Right lobe of liver (tissue), 6 donors: ENCODE results near the gene VRK1. TPM values are rescaled to one million over a fixed set of nuclear protein-coding genes. Genes with fewer than 3 reads are reported as not detected.

Experiments
- ATAC-seq, 4 donors: fragments of 200-7000 bp; cut with Tn5 transposase; one replicate each; pipeline ENCODE4 v1.9.1; 2020; ENCODE audit warnings: mild to moderate bottlenecking in 4 of 4, moderate library complexity in 4 of 4
- DNase-seq, 3 donors: peaks; one replicate each; pipeline ENCODE4 v3.0.0-alpha.2; 2020
- H3K27ac ChIP-seq, 3 donors: fragments of 200-600 bp; one replicate each; pipeline ENCODE4 v1.8.0; 2022
- H3K27me3 ChIP-seq, 2 donors: fragments of 200-600 bp; one replicate each; pipeline ENCODE4 v1.8.0; 2022
- H3K36me3 ChIP-seq, 4 donors: fragments of 200-600 bp; sonication (generic) in 1 of 4; one replicate each; pipeline versions ENCODE4 v1.5.1 to v1.8.0; 2017 to 2022; ENCODE audit warnings: control low read depth in 1 of 4
- H3K4me1 ChIP-seq, 4 donors: fragments of 200-600 bp; sonication (generic) in 1 of 4; one replicate each; pipeline versions ENCODE4 v1.5.1 to v1.8.0; 2017 to 2022; ENCODE audit warnings: control low read depth in 1 of 4
- H3K4me3 ChIP-seq, 3 donors: fragments of 200-600 bp; one replicate each; pipeline ENCODE4 v1.8.0; 2022
- H3K9me3 ChIP-seq, 4 donors: fragments of 200-600 bp; sonication (generic) in 1 of 4; one replicate each; pipeline versions ENCODE4 v1.5.1 to v1.8.0; 2017 to 2022; ENCODE audit warnings: control low read depth in 1 of 4
- POLR2A ChIP-seq: fragments of 450-650 bp; IDR thresholded peaks from one replicate; pipeline ENCODE4 v1.6.1; 2017; ENCODE audit warnings: antibody characterized with exemption, mild to moderate bottlenecking
- WGBS: methylation state at CpG from one replicate; pipeline ENCODE4 v1.1.6; 2018; ENCODE audit warnings: low coverage, low lambda C conversion rate; ENCODE audit not compliant: insufficient coverage; ENCODE audit errors: missing lambda C conversion rate; 5-methylcytosine and 5-hydroxymethylcytosine counted together
- intact Hi-C, 2 donors: fragments of 100-400 bp; cut with DNase I; formaldehyde crosslinking; loops; one replicate each; pipeline versions ENCODE4 v1.11.2 to v1.14.1; 2022
- total RNA-seq, 6 experiments: library from RNA; depleted of rRNA in 2 of 6; stranded (reverse); fragments of >200 nt in 2 of 6; fragmentation: NEBNext Ultra II Directional in 3 of 6; extraction: Animal tissue kit (Norgen Biotek cat#: 25700) in 3 of 6; gene quantifications; one replicate each; pipeline versions ENCODE4 v1.1.0 to v1.2.4, GENCODE V29; 2016 to 2023
- TF ChIP-seq, protein P1 (sequence below), 4 donors: fragments of 200-600 bp in 3 of 4; fragments of 450-650 bp in 1 of 4; IDR thresholded peaks; one replicate each; pipeline versions ENCODE4 v1.5.1 to v1.8.0; 2016 to 2022; ENCODE audit warnings: antibody characterized with exemption in 4 of 4, mild to moderate bottlenecking in 2 of 4
- donor health status: DM: no; HTN: yes; CAD: no.
- donor health status: DM: no; HTN: no; CAD: no.
- donor health status: DM: no; HTN: no; CAD: no.
- donor health status: DM: no; HTN: yes; CAD: no.
- donor health status: DM: no; HTN: yes; CAD: no.

The VRK1 gene
- total RNA-seq, 6 experiments from 2014 or later = 1.8 to 6.9 (median 3.8) TPM

DNA sequence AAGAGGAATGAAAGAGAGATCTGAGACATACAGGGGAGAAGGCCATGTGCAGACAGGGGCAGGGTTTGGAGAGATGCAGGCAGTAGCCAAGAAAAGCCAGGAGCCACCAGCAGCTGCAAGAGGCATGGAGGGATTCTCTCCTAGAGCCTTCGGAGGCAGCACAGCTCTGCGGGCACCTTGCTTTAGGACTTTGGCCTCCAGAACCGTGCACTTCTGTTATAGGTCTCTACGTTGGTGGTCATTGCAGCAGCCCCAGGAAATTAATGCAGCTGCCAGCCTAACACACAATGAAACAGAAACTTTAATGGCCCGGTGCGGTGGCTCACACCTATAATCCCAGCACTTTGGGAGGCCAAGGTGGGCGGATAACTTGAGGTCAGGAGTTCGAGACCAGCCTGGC, 14.7 kb upstream of the VRK1 start:
- Histone ChIP-seq H3K27me3 (no peaks in the 10 kb centered on the region), H3K4me1 (no peaks in the 10 kb centered on the region), H3K36me3 (no peaks in the 10 kb centered on the region), H3K4me3 (no peak overlapping the region), H3K27ac (no peak overlapping the region), H3K9me3 (no peaks in the 10 kb centered on the region)
- no peak for ATAC-seq
- TF ChIP-seq, protein P1, sequence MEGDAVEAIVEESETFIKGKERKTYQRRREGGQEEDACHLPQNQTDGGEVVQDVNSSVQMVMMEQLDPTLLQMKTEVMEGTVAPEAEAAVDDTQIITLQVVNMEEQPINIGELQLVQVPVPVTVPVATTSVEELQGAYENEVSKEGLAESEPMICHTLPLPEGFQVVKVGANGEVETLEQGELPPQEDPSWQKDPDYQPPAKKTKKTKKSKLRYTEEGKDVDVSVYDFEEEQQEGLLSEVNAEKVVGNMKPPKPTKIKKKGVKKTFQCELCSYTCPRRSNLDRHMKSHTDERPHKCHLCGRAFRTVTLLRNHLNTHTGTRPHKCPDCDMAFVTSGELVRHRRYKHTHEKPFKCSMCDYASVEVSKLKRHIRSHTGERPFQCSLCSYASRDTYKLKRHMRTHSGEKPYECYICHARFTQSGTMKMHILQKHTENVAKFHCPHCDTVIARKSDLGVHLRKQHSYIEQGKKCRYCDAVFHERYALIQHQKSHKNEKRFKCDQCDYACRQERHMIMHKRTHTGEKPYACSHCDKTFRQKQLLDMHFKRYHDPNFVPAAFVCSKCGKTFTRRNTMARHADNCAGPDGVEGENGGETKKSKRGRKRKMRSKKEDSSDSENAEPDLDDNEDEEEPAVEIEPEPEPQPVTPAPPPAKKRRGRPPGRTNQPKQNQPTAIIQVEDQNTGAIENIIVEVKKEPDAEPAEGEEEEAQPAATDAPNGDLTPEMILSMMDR (IDR thresholded peaks at IDR 0.05) = no peak
- TF ChIP-seq POLR2A = no peak
- intact Hi-C loops = no loop called here
- WGBS = 72% methylated on average over 3 of the region's 8 CpGs
- DNase-seq = no peak

DNA sequence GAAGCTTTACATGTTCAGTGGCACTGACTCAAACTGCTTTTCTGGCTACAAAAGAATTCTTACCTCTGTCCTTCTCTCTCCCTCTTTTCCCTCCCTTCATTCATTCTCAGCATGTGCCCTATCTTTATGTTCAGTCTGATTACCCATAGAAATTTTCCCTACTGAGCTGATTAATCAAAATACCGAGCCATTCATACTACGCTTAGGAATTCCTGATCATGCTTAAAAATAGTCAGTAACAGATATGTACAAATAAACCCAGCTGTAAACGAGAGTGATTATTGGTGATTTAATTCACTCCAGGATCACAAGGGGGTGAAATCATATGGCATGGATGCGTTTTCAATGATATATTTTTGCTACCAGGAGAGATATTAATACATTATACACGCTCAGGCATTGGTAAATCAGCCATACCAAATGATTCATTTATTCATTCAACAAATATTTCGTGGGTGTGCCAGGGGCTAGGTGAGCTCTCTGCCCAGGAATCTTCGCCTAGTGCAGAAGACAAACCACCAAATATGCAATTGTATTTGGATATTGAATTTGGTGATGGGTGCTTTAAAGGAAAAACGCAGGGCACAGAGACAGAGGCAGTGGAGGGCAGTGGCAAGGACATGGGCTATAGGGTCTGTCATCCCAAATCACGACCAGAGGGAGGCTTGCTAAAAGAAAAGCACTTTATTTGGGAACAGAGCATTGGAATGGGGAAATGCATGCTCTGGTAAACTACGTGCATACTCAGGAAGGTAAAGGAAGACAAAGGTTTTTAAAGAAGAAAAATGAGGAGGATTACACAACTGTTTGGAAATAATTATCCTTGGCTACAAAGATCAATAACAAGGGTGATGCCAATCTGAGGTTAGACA, 13.9 kb upstream of the VRK1 start:
- no peaks in the 10 kb centered on the region for H3K9me3 ChIP-seq
- H3K27me3 ChIP-seq = no peaks in the 10 kb centered on the region
- no peak overlapping the region for H3K27ac ChIP-seq
- DNase-seq = no peak
- no peak for TF ChIP-seq POLR2A
- TF ChIP-seq, protein P1 (IDR thresholded peaks at IDR 0.05) = no peak
- no peaks in the 10 kb centered on the region for H3K36me3 ChIP-seq
- WGBS = 53% methylated on average over 10 of the region's 10 CpGs
- intact Hi-C loops = no loop called here
- no peaks in the 10 kb centered on the region for H3K4me1 ChIP-seq
- no peak for ATAC-seq
- no peak overlapping the region for H3K4me3 ChIP-seq

DNA sequence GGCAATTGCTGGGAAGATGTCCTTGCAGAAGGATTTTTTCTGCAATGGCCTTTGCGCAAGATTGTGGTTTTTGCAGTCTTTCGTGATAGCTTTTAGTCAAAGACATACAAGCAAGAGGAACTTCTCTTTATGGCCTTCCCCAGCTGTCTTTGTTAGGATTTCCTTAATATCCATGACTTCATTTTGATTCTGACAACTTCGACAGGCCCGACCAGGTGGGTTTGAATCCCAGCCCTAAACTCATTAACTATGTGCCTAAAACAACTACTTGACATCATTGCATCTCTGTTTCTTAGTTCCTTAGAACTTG, 13.3 kb upstream of the VRK1 start:
- no peak overlapping the region for H3K4me3 ChIP-seq
- intact Hi-C loops = no loop called here
- TF ChIP-seq, protein P1 (IDR thresholded peaks at IDR 0.05) = no peak
- TF ChIP-seq POLR2A = no peak
- no peaks in the 10 kb centered on the region for H3K4me1 ChIP-seq
- H3K27ac ChIP-seq = no peak overlapping the region
- H3K36me3 ChIP-seq = no peaks in the 10 kb centered on the region
- DNase-seq (no peak), ATAC-seq (no peak)
- H3K27me3 ChIP-seq = no peaks in the 10 kb centered on the region
- H3K9me3 ChIP-seq = no peaks in the 10 kb centered on the region
- 55% methylated on average over 4 of the region's 4 CpGs for WGBS

DNA sequence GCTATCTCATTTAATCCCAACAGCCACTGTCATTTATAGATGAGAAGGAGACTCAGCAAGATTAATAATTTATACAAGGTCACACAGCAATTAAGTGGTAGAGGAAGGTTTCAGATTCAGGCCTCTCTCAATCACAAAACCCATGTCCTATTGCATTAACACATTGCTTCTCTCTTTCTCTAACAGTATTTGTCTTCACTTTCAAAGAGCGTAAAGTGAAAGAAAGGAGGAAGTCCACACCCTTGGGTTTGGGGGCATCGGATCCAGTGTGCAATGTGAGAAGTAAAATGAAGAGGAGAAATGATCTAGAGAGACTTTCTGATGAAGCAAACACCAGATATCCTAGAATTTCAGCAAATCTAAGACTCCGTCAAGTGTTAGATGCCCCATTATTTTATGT, 7.0 kb upstream of the VRK1 start:
- H3K4me1 ChIP-seq = no peaks in the 10 kb centered on the region
- intact Hi-C loops = no loop called here
- no peaks in the 10 kb centered on the region for H3K9me3 ChIP-seq
- 35% methylated on average over 3 of the region's 3 CpGs for WGBS
- no peak overlapping the region for H3K4me3 ChIP-seq
- ATAC-seq (no peak), DNase-seq (no peak)
- no peaks in the 10 kb centered on the region for H3K36me3 ChIP-seq
- TF ChIP-seq POLR2A = no peak
- TF ChIP-seq, protein P1 (IDR thresholded peaks at IDR 0.05) = no peak
- no peak overlapping the region for H3K27ac ChIP-seq
- H3K27me3 ChIP-seq = no peaks in the 10 kb centered on the region
